ENCODE results near the gene PVR.
"Not testable (repeated sequence)": the region's sequence is repeated elsewhere in the genome, so short reads cannot be mapped to it uniquely, and the experiment has no call there.

PVR gene

DNA sequence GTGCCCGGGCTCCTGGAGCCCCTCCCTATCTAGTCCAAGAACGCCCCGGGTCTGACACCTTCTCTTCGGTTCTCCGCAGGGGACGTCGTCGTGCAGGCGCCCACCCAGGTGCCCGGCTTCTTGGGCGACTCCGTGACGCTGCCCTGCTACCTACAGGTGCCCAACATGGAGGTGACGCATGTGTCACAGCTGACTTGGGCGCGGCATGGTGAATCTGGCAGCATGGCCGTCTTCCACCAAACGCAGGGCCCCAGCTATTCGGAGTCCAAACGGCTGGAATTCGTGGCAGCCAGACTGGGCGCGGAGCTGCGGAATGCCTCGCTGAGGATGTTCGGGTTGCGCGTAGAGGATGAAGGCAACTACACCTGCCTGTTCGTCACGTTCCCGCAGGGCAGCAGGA, 3.4 kb downstream of the PVR start:
- DNase-seq, result no peak

DNA sequence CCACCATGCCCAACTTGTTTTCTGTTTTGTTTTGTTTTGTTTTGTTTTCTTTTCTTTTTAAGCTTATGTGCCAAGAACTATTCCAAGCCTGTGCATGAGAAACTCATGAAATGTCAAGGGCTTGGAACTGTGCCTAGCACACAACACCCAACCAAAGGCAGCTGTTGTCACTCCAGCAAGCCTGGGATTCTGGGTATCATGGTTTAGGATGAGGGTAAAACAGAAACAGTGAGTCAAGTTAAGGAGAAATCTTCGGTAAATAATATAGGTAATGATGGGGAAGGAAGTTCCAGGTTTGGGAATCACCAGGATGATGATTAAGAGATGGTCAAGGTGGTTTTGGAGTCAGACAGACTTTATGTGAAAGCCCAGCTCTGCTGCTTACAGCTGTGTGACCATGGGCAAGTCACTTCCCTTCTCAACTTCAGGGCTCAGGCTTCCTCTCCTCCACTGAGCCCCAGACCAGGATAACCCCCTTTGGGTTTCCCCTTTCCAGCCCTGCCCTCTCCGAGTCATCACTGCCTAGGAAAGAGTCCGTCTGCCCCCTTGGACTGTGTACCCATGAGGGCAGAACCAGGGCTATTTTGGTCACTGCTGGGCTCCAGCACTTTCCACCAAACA, 5.0 kb downstream of the PVR start:
- DNase-seq, result no peak

DNA sequence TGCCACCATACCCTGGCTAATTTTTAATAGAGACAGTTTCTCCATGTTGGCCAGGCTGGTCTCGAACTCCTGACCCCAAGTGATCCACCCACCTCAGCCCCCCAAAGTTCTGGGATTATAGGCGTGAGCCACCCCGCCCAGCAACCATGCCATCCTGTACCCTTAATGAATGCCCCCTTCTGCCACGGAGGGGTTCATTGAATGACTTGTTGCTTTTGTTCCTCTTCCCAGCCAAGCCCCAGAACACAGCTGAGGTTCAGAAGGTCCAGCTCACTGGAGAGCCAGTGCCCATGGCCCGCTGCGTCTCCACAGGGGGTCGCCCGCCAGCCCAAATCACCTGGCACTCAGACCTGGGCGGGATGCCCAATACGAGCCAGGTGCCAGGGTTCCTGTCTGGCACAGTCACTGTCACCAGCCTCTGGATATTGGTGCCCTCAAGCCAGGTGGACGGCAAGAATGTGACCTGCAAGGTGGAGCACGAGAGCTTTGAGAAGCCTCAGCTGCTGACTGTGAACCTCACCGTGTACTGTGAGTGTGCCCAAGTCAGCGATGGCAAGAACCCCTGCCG, 6.0 kb downstream of the PVR start:
- DNase-seq, result peak; percentile 74

DNA sequence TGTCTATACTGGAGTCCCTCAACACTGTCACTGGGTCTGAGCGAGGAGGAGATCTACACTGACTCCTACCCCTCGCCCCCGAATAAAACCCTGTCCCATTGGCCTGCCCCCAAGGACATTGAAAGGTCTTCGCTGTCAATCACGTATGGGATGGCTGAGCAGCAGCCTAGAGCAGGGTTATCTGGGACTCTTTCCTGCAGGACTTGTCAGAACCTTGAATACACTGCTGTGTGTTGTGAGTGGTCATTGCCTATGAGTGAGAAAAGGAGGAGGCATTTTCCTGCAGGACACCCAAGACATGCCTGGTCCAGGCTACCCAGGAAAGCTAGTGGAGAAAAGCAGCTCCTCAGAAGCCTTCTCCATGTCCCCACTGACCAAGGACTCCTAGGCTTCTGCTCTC, 9.6 kb downstream of the PVR start:
- no peak for DNase-seq

DNA sequence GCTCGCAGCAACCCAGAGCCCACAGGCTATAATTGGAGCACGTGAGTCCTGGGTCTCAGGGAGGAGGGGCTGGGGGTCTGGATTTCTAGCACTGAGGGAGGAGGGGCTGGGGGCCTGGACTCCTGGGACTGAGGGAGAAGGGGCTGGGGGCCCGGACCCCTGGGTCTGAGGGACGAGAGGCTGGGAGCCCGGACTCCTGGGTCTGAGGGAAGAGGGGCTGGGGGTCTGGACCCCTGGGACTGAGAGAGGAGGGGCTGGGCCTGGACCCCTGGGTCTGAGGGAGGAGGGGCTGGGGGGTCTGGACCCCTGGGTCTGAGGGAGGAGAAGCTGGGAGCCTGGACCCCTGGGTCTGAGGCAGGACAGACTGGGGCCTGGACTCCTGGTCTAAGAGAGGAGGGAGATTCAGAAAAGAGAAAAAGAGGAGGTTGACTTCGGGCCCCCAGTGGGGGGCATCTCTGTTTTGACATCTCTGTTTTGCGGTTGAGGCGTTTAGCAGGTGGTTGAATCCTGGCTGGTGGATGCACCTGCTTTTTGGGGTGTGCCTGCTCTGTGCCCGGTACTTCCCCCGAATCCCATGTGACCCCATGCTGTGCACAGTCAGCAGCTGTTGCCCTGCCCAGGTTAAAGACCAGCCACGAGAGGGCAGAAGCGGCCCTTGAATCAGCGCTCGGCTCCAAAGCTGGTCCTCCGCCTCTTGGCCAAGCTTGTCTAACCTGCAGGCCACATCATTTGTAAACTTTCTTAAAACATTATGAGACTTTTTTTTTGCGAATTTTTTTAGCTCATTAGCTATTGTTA, 10.5 kb downstream of the PVR start:
- DNase-seq, result no peak

DNA sequence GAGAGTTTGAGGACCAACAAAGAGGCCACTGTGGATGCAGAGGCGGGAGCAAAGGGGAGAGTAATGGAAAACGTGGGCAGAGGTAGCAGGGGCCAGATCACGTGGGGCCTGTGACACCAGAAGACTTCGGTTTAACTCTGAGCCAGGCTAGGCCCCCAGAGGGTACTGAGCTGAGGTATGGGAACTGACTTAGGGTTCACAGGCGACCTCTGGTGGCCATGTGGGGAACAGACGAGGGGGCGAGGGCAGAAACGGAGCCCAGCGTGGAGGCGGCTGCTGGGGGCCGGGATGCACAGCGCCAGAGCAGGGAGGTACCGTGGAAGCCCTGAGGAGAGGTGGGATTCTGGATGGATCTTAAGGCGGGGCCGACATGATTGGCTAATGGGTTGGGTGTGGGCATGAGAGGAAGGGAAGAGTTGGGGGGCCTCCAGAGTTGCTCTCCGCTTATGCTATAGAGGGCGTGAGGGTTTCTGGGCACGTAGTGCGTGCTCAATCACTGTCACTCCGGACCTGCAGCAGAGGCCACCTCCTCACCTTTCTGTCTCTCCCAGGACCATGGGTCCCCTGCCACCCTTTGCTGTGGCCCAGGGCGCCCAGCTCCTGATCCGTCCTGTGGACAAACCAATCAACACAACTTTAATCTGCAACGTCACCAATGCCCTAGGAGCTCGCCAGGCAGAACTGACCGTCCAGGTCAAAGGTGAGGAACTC, 13.7 kb downstream of the PVR start:
- DNase-seq, result peak; percentile 75

DNA sequence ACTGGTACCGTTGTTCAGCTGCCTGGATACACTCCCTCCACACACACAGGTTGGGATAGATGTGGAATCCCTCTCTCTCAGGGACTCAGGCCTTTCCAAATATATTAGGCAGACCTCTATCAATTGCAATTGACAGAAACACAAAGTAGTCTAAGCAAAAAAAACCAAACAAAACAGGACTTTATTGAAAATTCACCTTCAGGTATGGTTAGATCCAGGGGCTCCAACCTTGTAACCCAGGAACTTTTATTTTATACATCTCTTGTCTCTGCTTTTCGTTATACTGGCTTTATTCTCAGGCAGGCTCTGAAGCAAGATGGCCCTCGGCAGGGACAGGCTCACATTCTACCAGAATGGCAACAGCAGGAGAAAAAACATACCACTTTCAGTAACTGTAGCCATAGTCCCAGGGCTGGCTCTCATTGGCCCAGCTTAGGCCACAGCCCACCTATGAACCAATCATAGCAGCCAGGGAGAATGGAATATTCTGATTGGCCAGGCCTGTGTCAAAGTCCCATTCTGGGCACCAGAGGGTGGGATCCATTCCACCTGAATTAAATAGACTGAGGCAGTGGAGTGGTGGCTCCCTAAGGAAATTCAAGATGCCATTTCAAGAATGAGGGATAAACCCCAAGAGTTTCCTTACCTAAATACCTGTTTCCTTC, 14.5 kb downstream of the PVR start:
- peak; percentile 13 for DNase-seq

DNA sequence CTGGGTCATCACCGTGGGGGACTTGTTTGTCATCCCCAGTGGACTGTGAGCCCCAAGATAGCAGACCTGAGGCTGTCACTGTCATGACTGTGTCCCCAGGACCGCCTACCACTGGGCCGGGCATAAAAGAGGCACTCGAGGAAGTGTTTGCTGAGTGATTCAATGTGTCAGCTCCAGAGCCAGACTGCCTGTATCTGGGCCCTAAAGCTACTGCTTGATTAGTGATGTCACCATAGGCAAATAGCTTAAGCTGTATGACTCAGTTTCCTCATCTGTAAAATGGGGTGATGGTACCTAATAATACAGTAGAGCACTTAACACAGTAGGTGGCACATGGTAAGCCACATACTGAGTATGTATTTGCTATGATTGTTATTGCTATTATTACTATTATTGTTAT, 16.4 kb downstream of the PVR start:
- no peak for DNase-seq

DNA sequence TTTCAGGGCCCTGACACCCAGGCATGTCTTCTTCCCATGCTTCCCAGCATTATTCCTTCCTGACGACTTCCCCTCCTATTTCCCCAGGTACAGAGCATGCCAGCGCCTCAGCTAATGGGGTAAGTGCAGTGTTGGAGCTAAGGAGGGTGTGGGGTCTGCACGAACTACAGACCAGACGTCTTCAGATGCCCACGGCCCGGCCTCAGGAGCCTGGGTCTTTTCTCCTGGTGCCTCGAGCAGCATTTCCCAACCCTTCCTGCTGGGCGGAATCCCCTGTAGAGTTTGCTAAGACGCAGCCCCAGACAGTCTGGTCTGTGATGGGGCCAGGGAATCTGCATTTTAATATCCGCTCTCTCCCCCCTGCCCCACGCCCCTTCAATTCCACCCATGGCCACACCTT, 17.5 kb downstream of the PVR start:
- DNase-seq, result no peak

DNA sequence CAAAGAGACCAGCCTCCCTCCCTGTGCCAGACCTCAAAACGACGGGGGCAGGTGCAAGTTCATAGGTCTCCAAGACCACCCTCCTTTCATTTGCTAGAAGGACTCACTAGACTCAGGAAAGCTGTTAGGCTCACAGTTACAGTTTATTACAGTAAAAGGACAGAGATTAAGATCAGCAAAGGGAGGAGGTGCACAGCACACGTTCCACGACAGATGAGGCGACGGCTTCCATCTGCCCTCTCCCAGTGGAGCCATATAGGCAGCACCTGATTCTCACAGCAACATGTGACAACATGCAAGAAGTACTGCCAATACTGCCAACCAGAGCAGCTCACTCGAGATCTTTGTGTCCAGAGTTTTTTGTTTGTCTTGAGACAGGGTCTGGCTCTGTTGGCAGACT, 18.2 kb downstream of the PVR start:
- no peak for DNase-seq

DNA sequence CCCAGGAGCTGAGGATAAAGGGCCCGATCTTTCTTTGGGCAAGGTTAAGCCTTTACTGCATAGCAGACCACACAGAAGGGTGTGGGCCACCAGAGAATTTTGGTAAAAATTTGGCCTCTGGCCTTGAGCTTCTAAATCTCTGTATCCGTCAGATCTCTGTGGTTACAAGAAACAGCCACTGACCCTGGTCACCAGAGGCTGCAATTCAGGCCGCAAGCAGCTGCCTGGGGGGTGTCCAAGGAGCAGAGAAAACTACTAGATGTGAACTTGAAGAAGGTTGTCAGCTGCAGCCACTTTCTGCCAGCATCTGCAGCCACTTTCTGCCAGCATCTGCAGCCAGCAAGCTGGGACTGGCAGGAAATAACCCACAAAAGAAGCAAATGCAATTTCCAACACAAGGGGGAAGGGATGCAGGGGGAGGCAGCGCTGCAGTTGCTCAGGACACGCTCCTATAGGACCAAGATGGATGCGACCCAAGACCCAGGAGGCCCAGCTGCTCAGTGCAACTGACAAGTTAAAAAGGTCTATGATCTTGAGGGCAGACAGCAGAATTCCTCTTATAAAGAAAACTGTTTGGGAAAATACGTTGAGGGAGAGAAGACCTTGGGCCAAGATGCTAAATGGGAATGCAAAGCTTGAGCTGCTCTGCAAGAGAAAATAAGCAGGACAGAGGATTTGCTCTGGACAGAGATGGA, 19.1 kb downstream of the PVR start:
- no peak for DNase-seq

DNA sequence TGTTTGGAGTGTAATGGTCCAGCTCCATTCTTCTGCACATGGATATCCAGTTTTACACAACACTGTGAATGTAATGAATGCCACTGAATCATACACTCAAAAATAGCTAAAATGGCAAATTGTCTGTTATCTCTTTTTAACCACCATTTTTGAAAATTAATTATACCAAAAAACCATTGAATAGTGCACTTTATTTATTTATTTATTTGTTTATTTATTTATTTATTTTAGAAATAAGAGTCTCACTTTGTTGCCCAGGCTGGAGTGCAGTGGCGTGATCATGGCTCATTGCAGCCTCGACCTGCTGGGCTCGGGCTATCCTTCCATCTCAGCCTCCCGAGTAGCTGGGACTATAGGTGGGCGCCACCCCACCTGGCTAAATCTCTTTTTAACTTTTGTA, 20.3 kb downstream of the PVR start:
- DNase-seq, result no peak

DNA sequence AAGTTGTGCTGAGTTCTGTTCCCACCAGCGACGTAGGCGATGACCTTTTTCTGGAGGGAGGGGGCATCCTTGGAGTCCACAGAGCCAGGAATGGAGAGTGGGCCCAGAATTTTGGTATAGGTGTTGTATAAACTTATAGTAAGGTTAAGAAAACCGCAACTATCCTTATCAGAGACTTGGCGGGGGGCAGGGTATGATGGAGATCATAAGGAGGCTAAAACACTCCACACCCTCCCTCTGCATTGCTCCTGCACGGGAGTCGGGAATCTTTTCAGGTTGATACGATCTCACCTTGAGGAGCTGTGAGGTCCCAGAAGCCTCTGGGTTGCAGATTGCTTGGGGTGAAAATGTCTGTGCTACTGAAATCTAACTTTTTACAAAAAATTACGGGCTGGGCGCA, 21.3 kb downstream of the PVR start:
- DNase-seq, result no peak

DNA sequence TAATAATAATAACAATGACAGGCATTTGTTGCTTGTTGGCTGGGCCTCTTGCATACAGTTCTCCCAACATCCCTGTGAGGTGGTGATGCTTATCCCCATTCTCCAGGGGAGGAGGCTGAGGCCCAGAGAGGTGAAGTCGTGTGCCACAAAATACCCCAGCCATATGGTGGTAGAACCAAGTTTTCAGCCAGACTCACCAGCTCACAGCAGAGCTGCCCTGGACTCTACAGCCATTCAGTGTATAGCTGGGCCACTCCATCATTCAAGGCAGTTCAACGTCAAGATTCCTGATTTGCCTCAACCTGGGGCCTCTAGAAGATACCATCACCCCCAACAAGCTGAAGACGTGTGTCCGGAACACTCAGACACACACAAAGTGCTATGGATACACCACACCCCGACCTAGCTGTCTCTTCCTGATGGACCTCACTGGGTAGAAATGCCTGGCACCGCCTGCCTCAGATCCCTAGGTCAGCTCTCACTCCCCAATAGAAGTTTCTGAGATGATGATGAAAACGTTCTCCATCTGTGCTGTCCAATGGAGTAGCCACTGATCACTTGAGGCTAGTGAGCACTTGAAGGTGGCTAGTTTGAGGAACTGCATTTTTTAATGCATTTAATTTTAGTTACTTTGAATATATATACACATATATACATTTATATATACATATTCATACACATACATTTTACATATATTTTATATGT, 23.3 kb downstream of the PVR start:
- peak; percentile 56 for DNase-seq

DNA sequence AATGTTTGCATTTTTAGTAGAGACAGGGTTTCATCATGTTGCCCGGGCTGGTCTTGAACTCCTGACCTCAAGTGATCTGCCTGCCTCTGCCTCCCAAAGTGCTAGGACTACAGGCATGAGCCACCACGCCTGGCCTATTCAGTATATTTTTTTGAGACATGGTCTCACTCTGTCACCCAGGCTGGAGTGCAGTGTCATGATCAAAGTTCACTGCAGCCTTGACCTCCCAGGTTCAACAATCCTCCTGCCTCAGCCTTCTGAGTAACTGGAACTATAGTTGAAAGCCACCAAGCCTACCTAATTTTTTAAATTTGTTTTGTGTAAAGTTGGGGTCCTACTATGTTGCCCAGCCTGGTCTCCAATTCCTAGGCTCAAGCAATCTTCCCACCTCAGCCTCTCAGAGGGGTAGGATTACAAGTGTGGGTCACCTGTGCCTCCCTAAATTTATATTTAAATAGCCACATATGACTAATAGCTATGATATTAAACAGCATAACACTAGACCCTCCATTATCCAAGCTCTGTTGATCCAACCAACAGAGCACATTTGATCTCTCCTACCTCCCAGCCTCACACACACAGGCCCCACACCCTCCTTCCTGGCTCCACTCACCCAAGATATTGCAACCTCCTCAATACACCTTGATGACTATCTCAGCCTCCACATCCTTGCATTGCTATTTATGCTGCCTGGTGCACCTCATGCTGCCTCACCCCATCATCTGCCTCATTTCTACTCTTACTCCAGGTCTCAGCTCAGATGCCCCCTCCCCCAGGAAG, 25.5 kb downstream of the PVR start:
- no peak for DNase-seq

DNA sequence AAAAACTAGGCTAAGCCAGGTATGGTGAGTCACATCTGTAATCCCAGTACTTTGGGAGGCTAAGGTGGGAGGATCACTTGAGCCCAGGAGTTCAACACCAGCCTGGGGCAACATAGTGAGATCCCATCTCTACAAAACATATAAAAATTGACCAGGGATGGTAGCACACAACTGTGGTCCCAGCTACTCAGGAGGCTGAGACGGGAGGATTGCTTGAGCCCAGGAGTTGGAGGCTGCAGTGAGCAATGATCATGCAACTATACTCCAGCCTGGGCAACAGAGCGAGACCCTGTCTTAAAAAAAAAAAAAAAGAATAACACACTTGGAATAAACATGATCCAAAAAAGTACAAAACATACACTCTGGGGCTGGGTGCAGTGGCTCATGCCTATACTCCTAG, 26.3 kb downstream of the PVR start:
- not testable (repeated sequence) for DNase-seq

DNA sequence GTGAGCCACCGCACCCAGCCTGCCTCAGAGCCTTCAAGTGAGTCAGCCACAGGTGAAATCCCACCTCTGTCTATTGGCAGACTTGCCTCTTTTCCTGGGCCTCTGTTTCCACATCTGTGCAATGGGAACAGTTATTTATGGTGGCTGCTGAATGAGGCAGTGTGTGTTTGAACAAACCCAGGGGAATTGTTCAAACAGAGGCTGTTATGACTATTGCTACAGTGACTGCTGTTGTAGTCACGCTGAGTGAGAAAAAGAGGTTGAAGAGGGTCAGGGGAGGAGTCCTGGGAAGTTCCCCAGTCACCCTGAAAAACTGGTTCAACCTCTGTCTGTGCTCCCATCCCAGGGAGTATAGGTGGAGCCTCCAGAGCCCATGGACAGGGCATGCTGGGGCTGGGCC, 27.7 kb downstream of the PVR start, which contains the start of gene CEACAM19:
Gene CEACAM19 (plus strand): TSS at position 83 of the 400 bp plus-strand sequence. CDS start 450 bp downstream, outside the sequence.
- no peak for DNase-seq

DNA sequence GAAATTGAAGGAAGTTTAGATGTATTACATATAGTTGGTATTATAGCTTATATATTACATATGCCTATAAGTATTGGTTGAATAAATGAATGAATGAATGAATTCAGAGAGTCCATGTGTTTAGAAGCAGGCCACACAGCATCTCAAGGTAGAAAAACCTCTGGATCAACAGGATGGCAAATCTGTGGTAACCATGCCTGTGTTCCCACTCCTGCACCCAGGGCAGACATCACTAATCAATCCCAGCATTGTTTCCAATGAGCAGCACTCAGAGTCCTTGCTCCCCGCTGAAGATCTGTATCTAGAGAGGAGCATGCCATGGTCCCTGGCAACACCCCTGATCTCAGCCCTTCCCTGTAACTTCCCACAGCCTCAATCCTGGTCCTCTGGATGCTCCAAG, 28.5 kb downstream of the PVR start:
- peak; percentile 13 for DNase-seq

DNA sequence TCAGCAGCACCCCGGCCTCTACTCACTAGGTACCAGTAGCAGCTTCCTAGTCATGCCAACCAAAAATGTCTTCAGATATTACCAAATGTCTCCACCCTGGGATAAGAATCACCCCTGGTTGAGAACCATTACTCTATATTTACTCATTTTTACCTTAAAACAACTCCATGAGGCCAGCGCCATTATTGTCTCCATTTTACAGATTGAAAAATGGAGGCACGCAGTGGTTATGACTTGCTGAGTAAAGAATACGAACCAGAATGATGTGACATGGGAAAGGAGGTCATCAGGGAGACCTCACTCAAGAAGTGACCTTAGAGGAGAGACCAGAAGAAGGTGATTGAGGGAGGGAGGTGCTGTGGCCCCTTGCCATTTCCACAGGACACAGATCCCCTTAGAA, 29.8 kb downstream of the PVR start:
- DNase-seq, result no peak

DNA sequence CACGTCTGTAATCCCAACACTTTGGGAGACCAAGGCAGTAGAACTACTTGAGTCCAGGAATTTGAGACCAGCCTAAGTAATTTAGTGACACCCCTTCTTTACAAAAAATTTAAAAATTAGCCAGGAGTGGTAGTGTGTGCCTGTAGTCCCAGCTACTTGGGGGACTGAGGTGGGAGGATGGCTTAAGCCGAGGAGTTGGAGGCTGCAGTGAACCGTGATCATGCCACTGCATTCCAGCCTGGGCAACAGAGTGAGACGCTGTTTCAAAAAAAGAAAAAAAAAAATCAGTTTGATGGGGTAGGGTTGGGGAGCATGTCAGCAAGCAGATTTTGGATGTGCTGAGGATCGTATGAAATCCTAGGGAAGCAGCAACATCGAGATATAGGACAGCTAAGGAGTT, 31.8 kb downstream of the PVR start:
- no peak for DNase-seq

Data from NCI-H69 (cell line).